Endothelial cell of umbilical vein (primary cell): Measurements from ENCODE around the gene USH2A. TPM values are rescaled to one million over a fixed set of nuclear protein-coding genes. Genes with fewer than 3 reads are reported as not detected.

ENCODE experiments used
- BruUV-seq: library from RNA; stranded (reverse); fragments of 400-500 nt; replicated peaks from 2 replicates; lab custom pipeline; 2021; lab: Mats Ljungman, UMichigan
- CTCF ChIA-PET: fragments of 300-600, 350-600 bp; sonication (Branson Sonifier 250); formaldehyde crosslinking; loops from one replicate; lab custom pipeline; 2021; ENCODE audit warnings: antibody characterized with exemption, inconsistent platforms; lab: Charles Lee
- POLR2A ChIA-PET: fragments of 300-600, 350-600 bp; sonication (Branson Sonifier 250); formaldehyde crosslinking; loops from one replicate; lab custom pipeline; 2021; ENCODE audit warnings: antibody characterized with exemption, inconsistent platforms; lab: Charles Lee
- DNase-seq: peaks from one replicate; pipeline ENCODE4 v3.0.0-alpha.2; 2011; ENCODE audit warnings: low read depth, low spot score
- FAIRE-seq: peaks from 2 replicates; lab custom pipeline; 2011; peaks lifted over from hg19 to GRCh38; lab: Jason Lieb, UNC
- H2AFZ ChIP-seq: 2 replicates; pipeline ENCODE4 v1.6.0; 2012; ENCODE audit warnings: low read depth, low read length, control low read depth, inconsistent platforms
- H3K27ac ChIP-seq: 2 replicates; pipeline ENCODE4 v1.5.1; 2011; ENCODE audit warnings: low read depth, mild to moderate bottlenecking, control low read depth, low read length, moderate library complexity; ENCODE audit not compliant: insufficient read depth
- H3K27me3 ChIP-seq, 2 experiments: 2 replicates each; pipeline versions ENCODE4 v1.6.0 to v1.6.1; 2011; ENCODE audit warnings: low read length in 2 of 2, mixed read lengths in 1 of 2; ENCODE audit not compliant: control insufficient read depth in 2 of 2, insufficient read depth in 2 of 2
- H3K36me3 ChIP-seq, 2 experiments: 2 replicates in 1 of 2; 3 replicates in 1 of 2; pipeline ENCODE4 v1.5.1; 2011; ENCODE audit warnings: low read length in 2 of 2, mild to moderate bottlenecking in 1 of 2, moderate library complexity in 1 of 2; ENCODE audit not compliant: control insufficient read depth in 2 of 2, insufficient read depth in 2 of 2; ENCODE audit errors: extremely low read depth in 1 of 2
- H3K4me1 ChIP-seq: 3 replicates; pipeline ENCODE4 v1.5.1; 2011; ENCODE audit warnings: mild to moderate bottlenecking, low read length; ENCODE audit not compliant: control insufficient read depth, insufficient read depth; ENCODE audit errors: extremely low read depth
- H3K4me2 ChIP-seq: 2 replicates; pipeline ENCODE4 v1.6.1; 2011; ENCODE audit warnings: low read length, control low read depth, mixed read lengths; ENCODE audit not compliant: insufficient read depth
- H3K4me3 ChIP-seq, 3 experiments: fragments of 200-600 bp in 1 of 3; sonication (generic), shearing (Covaris generic) in 1 of 3; replicated peaks in 1 of 3; 2 replicates each; pipeline ENCODE4 v1.5.1; 2011 to 2016; ENCODE audit warnings: control low read depth in 3 of 3, low read length in 3 of 3, mild to moderate bottlenecking in 2 of 3, inconsistent platforms in 1 of 3, low read depth in 1 of 3, moderate library complexity in 1 of 3; ENCODE audit not compliant: insufficient read depth in 1 of 3
- H3K79me2 ChIP-seq: 2 replicates; pipeline ENCODE4 v1.6.0; 2012; ENCODE audit warnings: low read length, inconsistent platforms; ENCODE audit not compliant: control insufficient read depth, insufficient read depth
- H3K9ac ChIP-seq: replicated peaks from 2 replicates; pipeline ENCODE3; 2011; ENCODE audit warnings: low read length, control low read depth; ENCODE audit not compliant: insufficient read depth; ENCODE audit errors: extremely low read depth
- H3K9me1 ChIP-seq: replicated peaks from 3 replicates; pipeline ENCODE4 v1.6.0; 2011; ENCODE audit warnings: mild to moderate bottlenecking, low read length; ENCODE audit not compliant: control insufficient read depth, insufficient read depth; ENCODE audit errors: extremely low read depth
- H3K9me3 ChIP-seq: replicated peaks from 2 replicates; pipeline ENCODE4 v1.5.1; 2012; ENCODE audit warnings: low read length, inconsistent platforms; ENCODE audit not compliant: control insufficient read depth, insufficient read depth
- H4K20me1 ChIP-seq: replicated peaks from 2 replicates; pipeline ENCODE3; 2011; ENCODE audit warnings: mild to moderate bottlenecking, low read length; ENCODE audit not compliant: control insufficient read depth, insufficient read depth; ENCODE audit errors: extremely low read depth
- FOS ChIP-seq: IDR thresholded peaks from 2 replicates; pipeline ENCODE4 v1.6.1; 2011; ENCODE audit warnings: mild to moderate bottlenecking, low read length, moderate library complexity, borderline replicate concordance; ENCODE audit not compliant: insufficient read depth
- JUN ChIP-seq: IDR thresholded peaks from 2 replicates; pipeline ENCODE4 v1.6.1; 2011; ENCODE audit warnings: borderline replicate concordance, low read depth; ENCODE audit not compliant: insufficient read length, insufficient read depth
- POLR2AphosphoS5 ChIP-seq: IDR thresholded peaks from 2 replicates; pipeline ENCODE4 v1.6.1; 2012; ENCODE audit warnings: low read depth, mild to moderate bottlenecking, control low read depth, low read length, moderate library complexity; ENCODE audit not compliant: insufficient read depth
- dilution Hi-C: fragments of 300-500 bp; cut with MboI; formaldehyde crosslinking; loops from one replicate; pipeline ENCODE4 v1.15.0; 2019; ENCODE audit warnings: low sequenced_read_pairs; ENCODE audit not compliant: extremely low pct_ligation_motif_present
- intact Hi-C: fragments of 100-400 bp; cut with micrococcal nuclease; formaldehyde crosslinking; loops from one replicate; pipeline ENCODE4 v1.10.0; 2022
- polyA plus RNA-seq, 4 experiments: library from polyadenylated mRNA; depleted of rRNA in 3 of 4; stranded (reverse) in 3 of 4; unstranded in 1 of 4; fragments of >200 nt; gene quantifications; 2 replicates each; pipeline versions ENCODE4 v1.2.1 to v1.2.3, GENCODE V29; 2011 to 2012; ENCODE audit warnings: missing spikeins in 1 of 4
- total RNA-seq: library from RNA; stranded (reverse); gene quantifications from 2 replicates; pipeline ENCODE4 v1.2.3, GENCODE V29; 2021

USH2A gene
- total and polyA plus RNA-seq, 2 donors (not counting 3 experiments of a cell fraction or from before 2014, with no cell fraction given): not detected

DNA sequence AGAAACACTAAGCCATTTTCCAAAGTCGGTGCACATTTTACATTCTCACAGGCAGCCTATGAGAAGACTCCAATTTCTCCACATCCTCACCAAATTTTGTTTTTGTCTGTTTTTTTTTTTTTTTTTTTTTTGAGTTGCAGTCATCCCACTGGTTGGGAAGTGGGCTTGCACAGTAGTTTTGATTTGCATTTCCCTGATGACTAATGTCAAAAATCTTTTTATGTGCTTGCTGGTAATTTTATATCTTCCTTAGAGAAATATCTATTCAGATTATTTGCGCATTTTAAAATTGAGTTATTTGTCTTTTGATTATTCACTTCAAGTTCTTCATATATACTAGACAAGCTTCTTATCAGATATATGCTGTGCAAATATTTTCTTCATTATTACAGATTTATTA is 141.5 kb downstream of the USH2A start:
- no peak for FAIRE-seq
- no peaks in the 10 kb centered on the region for H3K36me3 ChIP-seq
- H3K79me2 ChIP-seq: no peaks in the 10 kb centered on the region
- intact Hi-C loops: no loop called here
- H3K4me3 ChIP-seq: no peak overlapping the region
- ChIA-PET POLR2A (no interaction called here), CTCF (no interaction called here)
- dilution Hi-C loops: no loop called here
- no peak for DNase-seq
- H3K27ac ChIP-seq: no peak overlapping the region
- no peak overlapping the region for H3K9ac ChIP-seq
- no peaks in the 10 kb centered on the region for H3K27me3 ChIP-seq
- no peaks in the 10 kb centered on the region for H3K4me1 ChIP-seq
- BruUV-seq: no TSS peak
- no peak overlapping the region for H2AFZ ChIP-seq
- no peaks in the 10 kb centered on the region for H3K9me1 ChIP-seq
- H3K4me2 ChIP-seq: no peak overlapping the region
- no peak for TF ChIP-seq FOS
- no peak for TF ChIP-seq JUN
- H4K20me1 ChIP-seq: no peaks in the 10 kb centered on the region
- H3K9me3 ChIP-seq: peaks cover 2% of the 10 kb centered on the region

- Histone ChIP-seq H3K4me3 (no peak overlapping the region), H3K4me1 (no peaks in the 10 kb centered on the region), H3K27me3 (no peaks in the 10 kb centered on the region), H3K4me2 (no peak overlapping the region), H3K9me3 (no peaks in the 10 kb centered on the region), H3K79me2 (no peaks in the 10 kb centered on the region), H2AFZ (no peak overlapping the region), H3K9ac (no peak overlapping the region), H3K9me1 (no peaks in the 10 kb centered on the region), H3K27ac (no peak overlapping the region), H4K20me1 (no peaks in the 10 kb centered on the region), H3K36me3 (no peaks in the 10 kb centered on the region)
- FAIRE-seq (no peak), DNase-seq (no peak)
- POLR2A ChIA-PET: no interaction called here
- CTCF ChIA-PET: no interaction called here
- TF ChIP-seq JUN (no peak), POLR2AphosphoS5 (no peak)
- intact Hi-C loops (no loop called here), dilution Hi-C loops (no loop called here)
- no TSS peak for BruUV-seq
Observed at GRCh38 chr1:216270086-216270773, 153.0 kb downstream of the USH2A start.
